GM23338 (cell line): ENCODE measurements around the gene BIRC6. TPM values are rescaled to one million over a fixed set of nuclear protein-coding genes. Genes with fewer than 3 reads are reported as not detected.

Experiments used
- microRNA counts: library from miRNA; unstranded; fragments of <30 nt; microRNA quantifications from one replicate; lab custom pipeline; 2017
- microRNA-seq: library from miRNA; unstranded; fragments of <30 nt; microRNA quantifications from one replicate; pipeline ENCODE4, GENCODE V29; 2017
- polyA plus RNA-seq: library from polyadenylated mRNA; unstranded; fragments of >200 nt; fragmentation: Nextera tagmentation; extraction: Ambion mirVana; gene quantifications from 2 replicates; pipeline ENCODE4 v1.2.1, GENCODE V29; 2016
- small RNA-seq: library from RNA; depleted of rRNA; stranded (forward); fragments of <200 nt; gene quantifications from one replicate; pipeline ENCODE3, GENCODE V24; 2014; ENCODE audit warnings: low replicate concordance
- total RNA-seq: library from RNA; depleted of rRNA; stranded (reverse); fragments of >200 nt; shearing (Covaris generic); gene quantifications from 2 replicates; pipeline ENCODE4 v1.2.3, GENCODE V29; 2014; rRNA removed

BIRC6 gene
- total and polyA plus RNA-seq, 2 experiments from 2014 or later, result 85.8 to 131 TPM

MicroRNAs within 50 kb of the gene (microRNA counts, 767-probe panel; counts per million panel counts)
- microRNA hsa-miR-558 (lab: Ali Mortazavi, UCI), result not detected

Small RNA genes lying within 50 kb of the gene (microRNA-seq; reads per million reads assigned to microRNA genes)
- gene MIR4765 (not detected), gene MIR558 (not detected)

Small RNA genes lying within 50 kb of the gene (small RNA-seq; reads per million reads assigned to genes)
- gene MIR4765 (not detected), gene MIR558 (not detected)

Other genes with a start within 250 kb of the BIRC6 start
- 37.5 and 41.0 TPM in 2 replicates for gene SLC30A6, start 191.2 kb upstream of the BIRC6 start, total RNA-seq
- 6.7 and 7.2 TPM in 2 replicates for gene SLC30A6, start 191.2 kb upstream of the BIRC6 start, polyA plus RNA-seq
- not detected in 2 replicates for gene NLRC4, start 92.1 kb upstream of the BIRC6 start, total RNA-seq
- gene NLRC4, start 92.1 kb upstream of the BIRC6 start, polyA plus RNA-seq, result 0.38 and 0.50 TPM in 2 replicates
- 7.9 and 14.2 TPM in 2 replicates for gene YIPF4, start 79.1 kb upstream of the BIRC6 start, total RNA-seq
- 21.5 and 24.9 TPM in 2 replicates for gene YIPF4, start 79.1 kb upstream of the BIRC6 start, polyA plus RNA-seq